ENCODE results near the gene SF3B2.

The SF3B2 gene

DNA sequence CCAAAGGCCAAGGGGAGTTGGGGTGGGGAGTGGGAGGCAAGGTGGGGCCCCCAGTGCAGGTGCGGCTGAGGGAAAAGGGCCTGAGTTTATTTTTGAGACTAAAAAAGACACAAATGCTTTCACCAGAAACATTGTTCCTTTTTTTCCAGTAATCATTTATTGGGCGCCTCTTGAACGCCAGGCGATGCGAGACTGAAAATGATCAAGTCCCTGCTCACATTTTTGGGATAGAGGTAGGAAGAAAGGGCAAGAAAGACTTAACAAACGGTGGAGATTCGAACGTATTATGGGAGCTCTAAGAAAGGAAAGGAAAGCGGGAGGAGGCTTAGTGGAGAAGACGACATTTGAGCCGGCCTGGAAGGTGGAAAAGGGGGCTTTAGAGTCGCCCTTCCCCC is 796 bp upstream of the SF3B2 start:
- DNase-seq (ENCODE audit: low read depth): no peak
- H3K4me3 ChIP-seq (ENCODE audit: low read depth, low read length): peak overlapping the region; percentile 64
- TF ChIP-seq POLR2A (IDR thresholded peaks at IDR 0.05; ENCODE audit: extremely low read depth, insufficient read length) (no peak), MYC (IDR thresholded peaks at IDR 0.05; ENCODE audit: low read depth, low read length) (no peak)
- TF ChIP-seq, protein P1, sequence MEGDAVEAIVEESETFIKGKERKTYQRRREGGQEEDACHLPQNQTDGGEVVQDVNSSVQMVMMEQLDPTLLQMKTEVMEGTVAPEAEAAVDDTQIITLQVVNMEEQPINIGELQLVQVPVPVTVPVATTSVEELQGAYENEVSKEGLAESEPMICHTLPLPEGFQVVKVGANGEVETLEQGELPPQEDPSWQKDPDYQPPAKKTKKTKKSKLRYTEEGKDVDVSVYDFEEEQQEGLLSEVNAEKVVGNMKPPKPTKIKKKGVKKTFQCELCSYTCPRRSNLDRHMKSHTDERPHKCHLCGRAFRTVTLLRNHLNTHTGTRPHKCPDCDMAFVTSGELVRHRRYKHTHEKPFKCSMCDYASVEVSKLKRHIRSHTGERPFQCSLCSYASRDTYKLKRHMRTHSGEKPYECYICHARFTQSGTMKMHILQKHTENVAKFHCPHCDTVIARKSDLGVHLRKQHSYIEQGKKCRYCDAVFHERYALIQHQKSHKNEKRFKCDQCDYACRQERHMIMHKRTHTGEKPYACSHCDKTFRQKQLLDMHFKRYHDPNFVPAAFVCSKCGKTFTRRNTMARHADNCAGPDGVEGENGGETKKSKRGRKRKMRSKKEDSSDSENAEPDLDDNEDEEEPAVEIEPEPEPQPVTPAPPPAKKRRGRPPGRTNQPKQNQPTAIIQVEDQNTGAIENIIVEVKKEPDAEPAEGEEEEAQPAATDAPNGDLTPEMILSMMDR (IDR thresholded peaks at IDR 0.05; ENCODE audit: low read depth, low read length): no peak
- TF ChIP-seq, protein P2, sequence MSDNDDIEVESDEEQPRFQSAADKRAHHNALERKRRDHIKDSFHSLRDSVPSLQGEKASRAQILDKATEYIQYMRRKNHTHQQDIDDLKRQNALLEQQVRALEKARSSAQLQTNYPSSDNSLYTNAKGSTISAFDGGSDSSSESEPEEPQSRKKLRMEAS (IDR thresholded peaks at IDR 0.05; ENCODE audit: low read depth, low read length): no peak

DNA sequence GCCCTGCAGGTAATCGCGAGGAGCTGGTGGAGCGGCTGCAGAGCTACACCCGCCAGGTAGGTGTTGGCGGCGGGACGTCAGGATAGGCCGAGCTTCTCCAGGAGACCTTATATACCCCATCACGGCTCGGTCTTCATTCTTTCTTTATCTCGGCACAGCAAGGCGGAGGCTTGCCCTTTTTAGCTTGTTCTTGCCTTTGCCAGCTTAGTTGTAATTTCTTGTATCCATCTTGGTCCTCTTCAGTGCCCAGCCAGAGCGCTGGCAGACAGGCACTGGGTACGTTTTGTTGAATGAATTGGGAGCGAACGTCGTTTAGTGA is 459 bp downstream of the SF3B2 start:
- peak overlapping the region; percentile 100 for H3K4me3 ChIP-seq (ENCODE audit: low read depth, low read length)
- no peak for TF ChIP-seq POLR2A (IDR thresholded peaks at IDR 0.05; ENCODE audit: extremely low read depth, insufficient read length)
- TF ChIP-seq, protein P2 (IDR thresholded peaks at IDR 0.05; ENCODE audit: low read depth, low read length): no peak
- TF ChIP-seq, protein P1 (IDR thresholded peaks at IDR 0.05; ENCODE audit: low read depth, low read length): no peak
- no peak for TF ChIP-seq MYC (IDR thresholded peaks at IDR 0.05; ENCODE audit: low read depth, low read length)
- no peak for DNase-seq (ENCODE audit: low read depth)

DNA sequence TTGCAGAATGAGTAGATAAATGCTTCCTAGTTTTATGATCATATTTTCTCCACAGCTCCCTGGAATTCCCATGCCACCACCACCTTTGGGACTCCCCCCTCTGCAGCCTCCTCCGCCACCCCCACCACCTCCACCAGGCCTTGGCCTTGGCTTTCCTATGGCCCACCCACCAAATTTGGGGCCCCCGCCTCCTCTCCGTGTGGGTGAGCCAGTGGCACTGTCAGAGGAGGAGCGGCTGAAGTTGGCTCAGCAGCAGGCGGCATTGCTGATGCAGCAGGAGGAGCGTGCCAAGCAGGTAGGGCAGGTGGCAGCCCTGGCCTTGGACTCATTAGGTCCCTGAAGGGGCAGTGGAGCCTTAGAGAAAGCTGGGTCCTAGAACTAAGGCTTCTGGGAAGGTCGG is 2.9 kb downstream of the SF3B2 start:
- TF ChIP-seq, protein P2 (IDR thresholded peaks at IDR 0.05; ENCODE audit: low read depth, low read length): no peak
- no peak for TF ChIP-seq POLR2A (IDR thresholded peaks at IDR 0.05; ENCODE audit: extremely low read depth, insufficient read length)
- TF ChIP-seq, protein P1 (IDR thresholded peaks at IDR 0.05; ENCODE audit: low read depth, low read length): no peak
- no peak for TF ChIP-seq MYC (IDR thresholded peaks at IDR 0.05; ENCODE audit: low read depth, low read length)
- H3K4me3 ChIP-seq (ENCODE audit: low read depth, low read length): no peak overlapping the region
- DNase-seq (ENCODE audit: low read depth): no peak

DNA sequence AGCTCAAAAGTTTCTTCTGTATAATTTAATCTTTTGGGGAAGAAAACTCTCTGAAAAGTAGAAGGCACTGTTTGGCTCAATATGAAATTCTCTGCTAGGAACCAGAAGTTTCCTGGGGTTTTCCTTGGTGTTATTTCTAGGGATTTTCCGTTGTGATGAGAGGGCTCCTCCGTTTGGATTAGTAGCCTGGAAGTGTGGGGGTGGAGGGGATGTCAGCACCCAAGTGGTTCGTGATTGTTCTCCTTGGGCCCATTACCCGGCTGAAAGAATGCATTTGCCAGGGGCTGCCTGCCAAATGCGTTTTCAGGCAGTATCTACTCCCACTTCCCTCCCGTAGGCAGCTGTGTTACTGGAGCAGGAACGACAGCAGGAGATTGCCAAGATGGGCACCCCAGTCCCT is 4.3 kb downstream of the SF3B2 start:
- TF ChIP-seq POLR2A (IDR thresholded peaks at IDR 0.05; ENCODE audit: extremely low read depth, insufficient read length): no peak
- TF ChIP-seq, protein P2 (IDR thresholded peaks at IDR 0.05; ENCODE audit: low read depth, low read length): no peak
- TF ChIP-seq, protein P1 (IDR thresholded peaks at IDR 0.05; ENCODE audit: low read depth, low read length): no peak
- no peak for TF ChIP-seq MYC (IDR thresholded peaks at IDR 0.05; ENCODE audit: low read depth, low read length)
- no peak for DNase-seq (ENCODE audit: low read depth)
- H3K4me3 ChIP-seq (ENCODE audit: low read depth, low read length): no peak overlapping the region

DNA sequence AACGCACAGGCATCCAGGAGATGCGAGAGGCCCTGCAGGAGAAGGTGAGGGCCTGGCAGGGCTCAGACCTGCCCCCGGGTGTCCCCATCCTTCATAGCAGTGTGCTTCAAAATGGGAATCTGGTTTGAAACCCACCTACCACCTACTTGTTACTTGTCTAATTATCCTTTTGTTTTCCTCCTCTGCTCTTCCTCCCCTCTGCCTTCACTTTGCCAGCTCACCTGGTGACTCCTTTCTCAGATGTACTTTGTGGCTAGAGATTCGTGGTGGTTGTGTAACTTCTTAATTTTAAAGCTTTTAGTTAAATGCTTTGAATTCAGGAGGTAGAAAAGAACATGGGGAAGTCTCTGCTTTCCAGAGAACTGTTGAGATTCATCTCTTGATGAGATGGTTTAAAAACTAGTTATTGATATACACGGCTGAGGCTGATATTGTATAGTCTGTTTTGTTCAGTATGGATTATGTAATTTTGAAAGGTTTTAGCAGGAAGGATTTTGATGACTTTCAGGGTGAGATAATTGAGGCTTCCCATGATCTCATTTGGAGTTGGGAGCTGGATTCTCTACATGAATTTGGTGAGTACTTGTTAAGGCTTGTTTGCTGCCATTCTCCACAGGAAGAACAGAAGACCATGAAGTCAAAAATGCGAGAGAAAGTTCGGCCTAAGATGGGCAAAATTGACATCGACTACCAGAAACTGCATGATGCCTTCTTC is 8.0 kb downstream of the SF3B2 start:
- TF ChIP-seq MYC (IDR thresholded peaks at IDR 0.05; ENCODE audit: low read depth, low read length) (no peak), POLR2A (IDR thresholded peaks at IDR 0.05; ENCODE audit: extremely low read depth, insufficient read length) (no peak)
- TF ChIP-seq, protein P1 (IDR thresholded peaks at IDR 0.05; ENCODE audit: low read depth, low read length): no peak
- TF ChIP-seq, protein P2 (IDR thresholded peaks at IDR 0.05; ENCODE audit: low read depth, low read length): no peak
- DNase-seq (ENCODE audit: low read depth): no peak
- no peak overlapping the region for H3K4me3 ChIP-seq (ENCODE audit: low read depth, low read length)

Data from NB4 (cell line).